ENCODE results near the gene LIMCH1. TPM values are rescaled to one million over a fixed set of nuclear protein-coding genes. Genes with fewer than 3 reads are reported as not detected.

Gene LIMCH1
- total RNA-seq, 4 donors from 2014 or later: 7.5 to 18.9 (median 10.7) TPM

DNA sequence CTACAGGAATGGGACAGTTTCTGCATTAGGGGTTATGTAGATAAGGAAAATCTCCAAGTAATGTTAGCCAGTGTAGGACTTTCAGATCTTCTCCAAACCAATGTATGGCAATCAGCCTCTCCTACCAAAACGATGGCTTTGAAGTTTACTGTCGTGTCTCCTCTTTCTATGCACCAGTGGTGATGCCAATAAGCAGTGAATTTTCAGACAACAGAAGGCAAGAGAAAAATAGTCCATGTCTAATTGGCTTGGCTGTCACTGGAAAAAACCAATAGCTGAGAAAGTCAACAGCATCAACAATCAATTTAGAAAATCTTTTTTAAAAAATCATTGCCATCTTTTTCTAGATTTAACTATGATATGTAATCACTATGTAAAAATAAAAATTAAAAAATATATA, 35.0 kb downstream of the LIMCH1 start:
- intact Hi-C loops (cut with DNase I; ENCODE audit: low total_unique reads): no loop called here
- no peak for TF ChIP-seq CTCF (IDR thresholded peaks at IDR 0.05)
- TF ChIP-seq POLR2A (IDR thresholded peaks at IDR 0.05): no peak
- no peak for DNase-seq (ENCODE audit: low spot score in 2 of 2)
- WGBS, 2 donors: 52 to 53% methylated on average over 2 of the region's 2 CpGs
- H3K4me3 ChIP-seq (ENCODE audit: low read depth, poor library complexity, severe bottlenecking): no peak overlapping the region

DNA sequence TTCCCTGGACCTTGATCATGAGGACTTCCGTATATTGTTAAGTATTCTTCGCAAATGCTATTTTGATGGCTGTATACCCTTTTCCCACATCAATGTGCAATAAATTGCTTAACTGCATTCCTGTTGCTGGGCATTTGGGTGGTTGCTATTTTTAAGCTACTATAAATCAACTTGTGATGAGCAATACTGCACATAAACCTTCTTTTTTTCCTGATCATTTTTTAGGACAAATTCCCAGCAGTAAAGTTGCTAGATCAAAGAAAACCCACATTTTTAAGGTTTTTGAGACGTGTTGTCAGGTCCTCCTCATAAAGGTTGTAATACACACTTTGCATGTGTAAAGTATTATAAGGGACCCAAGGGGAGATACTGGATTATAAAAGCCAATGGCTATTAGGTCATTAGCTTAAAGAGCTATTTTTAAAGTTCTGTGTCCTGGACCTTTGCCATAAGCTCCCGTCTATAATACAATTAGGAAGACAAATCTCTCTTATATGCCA, 35.6 kb downstream of the LIMCH1 start:
- intact Hi-C loops (cut with DNase I; ENCODE audit: low total_unique reads): no loop called here
- 57 to 71% methylated on average over 4 of the region's 4 CpGs for WGBS, 2 donors
- no peak for TF ChIP-seq CTCF (IDR thresholded peaks at IDR 0.05)
- no peak for TF ChIP-seq POLR2A (IDR thresholded peaks at IDR 0.05)
- no peak for DNase-seq (ENCODE audit: low spot score in 2 of 2)
- no peak overlapping the region for H3K4me3 ChIP-seq (ENCODE audit: low read depth, poor library complexity, severe bottlenecking)

DNA sequence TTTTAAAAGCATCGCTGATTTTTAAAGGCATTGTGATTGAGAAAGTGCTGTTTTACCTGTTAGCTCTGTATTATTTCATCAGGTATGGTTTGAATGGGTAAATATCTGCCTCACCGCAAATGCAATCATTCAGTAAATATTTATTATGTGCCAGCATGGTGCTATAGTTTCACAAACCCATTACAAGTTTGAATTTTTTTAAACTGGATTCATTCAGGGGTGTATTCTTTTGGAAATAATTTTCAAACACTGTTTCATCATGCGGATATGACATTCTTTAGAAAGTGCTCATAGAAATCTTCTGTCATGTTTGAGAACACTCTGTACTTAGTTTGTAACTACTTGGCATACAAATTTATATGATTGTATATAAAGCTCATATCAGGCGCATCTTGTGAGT, 37.2 kb downstream of the LIMCH1 start:
- no peak for DNase-seq (ENCODE audit: low spot score in 2 of 2)
- H3K4me3 ChIP-seq (ENCODE audit: low read depth, poor library complexity, severe bottlenecking): no peak overlapping the region
- intact Hi-C loops (cut with DNase I; ENCODE audit: low total_unique reads): no loop called here
- 74 to 95% methylated on average over 4 of the region's 4 CpGs for WGBS, 2 donors
- TF ChIP-seq POLR2A (IDR thresholded peaks at IDR 0.05) (no peak), CTCF (IDR thresholded peaks at IDR 0.05) (no peak)

- intact Hi-C loops (cut with DNase I; ENCODE audit: low total_unique reads): no loop called here
- WGBS, 2 donors: 91 to 97% methylated on average over 1 of the region's 1 CpG
- DNase-seq (ENCODE audit: low spot score in 2 of 2): no peak
- TF ChIP-seq POLR2A (IDR thresholded peaks at IDR 0.05) (no peak), CTCF (IDR thresholded peaks at IDR 0.05) (no peak)
- no peak overlapping the region for H3K4me3 ChIP-seq (ENCODE audit: low read depth, poor library complexity, severe bottlenecking)
These were observed 37.7 kb downstream of the LIMCH1 start for GRCh38 chr4:41575665-41576064.

DNA sequence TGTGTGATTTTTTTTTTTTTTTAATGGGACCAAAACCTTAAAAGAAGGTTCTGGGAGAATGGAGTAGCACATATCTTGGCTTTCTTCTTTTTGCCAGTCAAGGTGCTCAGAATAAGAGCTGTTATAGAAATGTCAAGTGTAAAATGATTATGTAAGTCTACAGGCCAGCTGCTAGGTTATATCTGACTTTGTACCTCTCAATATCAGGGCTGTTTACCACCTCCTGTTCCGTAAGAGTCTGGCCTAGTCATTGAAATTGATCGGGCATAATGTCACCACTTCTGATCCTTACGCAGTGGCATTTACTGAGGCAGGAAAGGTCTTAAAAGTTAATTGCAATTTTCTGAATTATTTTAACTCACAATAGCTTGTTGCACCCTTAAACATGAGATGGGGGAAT, 41.1 kb downstream of the LIMCH1 start:
- intact Hi-C loops (cut with DNase I; ENCODE audit: low total_unique reads): no loop called here
- 78 to 97% methylated on average over 3 of the region's 3 CpGs for WGBS, 2 donors

More for the DNA sequence above, 41.1 kb downstream of the LIMCH1 start:
- no peak overlapping the region for H3K4me3 ChIP-seq (ENCODE audit: low read depth, poor library complexity, severe bottlenecking)
- no peak for TF ChIP-seq CTCF (IDR thresholded peaks at IDR 0.05)
- no peak for TF ChIP-seq POLR2A (IDR thresholded peaks at IDR 0.05)
- DNase-seq (ENCODE audit: low spot score in 2 of 2): no peak
